ENCODE data around the gene UPP2.

GRCh38 chr2:158060835-158061435 is 40.7 kb upstream of the UPP2 start:
- no peak for TF ChIP-seq CTCF (IDR thresholded peaks at IDR 0.05)
- no peak for TF ChIP-seq POLR2A (IDR thresholded peaks at IDR 0.05)

Measured in Peyer's patch (tissue), 4 donors.